Neural progenitor cell (in vitro differentiated cells): Measurements from ENCODE around the gene TPP1.

ENCODE experiments used
- CTCF ChIP-seq: fragments of 200-600 bp; sonication (generic); IDR thresholded peaks from 2 replicates; pipeline ENCODE4 v1.5.1; 2017; ENCODE audit warnings: antibody characterized with exemption, mild to moderate bottlenecking
- EZH2phosphoT487 ChIP-seq: fragments of 200-600 bp; sonication (generic); IDR thresholded peaks from 2 replicates; pipeline ENCODE4 v1.6.1; 2017; ENCODE audit warnings: antibody characterized with exemption

GRCh38 chr11:6611963-6612212 is 7.3 kb downstream of the TPP1 start:
- TF ChIP-seq CTCF = no peak
- no peak for TF ChIP-seq EZH2phosphoT487
